ES-I3 (cell line): ENCODE results near the gene ZNF277.

Experiments used
- H3K36me3 ChIP-seq: 2 replicates; pipeline ENCODE4 v1.6.1; 2013; ENCODE audit warnings: mild to moderate bottlenecking, low read length, control low read depth, moderate library complexity; ENCODE audit not compliant: insufficient read depth
- H3K4me1 ChIP-seq: 2 replicates; pipeline ENCODE4 v1.6.1; 2013; ENCODE audit warnings: mild to moderate bottlenecking, control low read depth, low read length; ENCODE audit not compliant: insufficient read depth
- H3K9ac ChIP-seq: 2 replicates; pipeline ENCODE4 v1.6.1; 2013; ENCODE audit warnings: low read depth, mild to moderate bottlenecking, low read length, moderate library complexity
- H3K9me3 ChIP-seq: 2 replicates; pipeline ENCODE4 v1.6.1; 2013; ENCODE audit warnings: mild to moderate bottlenecking, low read length, moderate library complexity; ENCODE audit not compliant: control insufficient read depth, insufficient read depth

Gene ZNF277

GRCh38 chr7:112193915-112194502, 12.5 kb upstream of the ZNF277 start:
- H3K9ac ChIP-seq, result no peak overlapping the region
- H3K36me3 ChIP-seq, result no peaks in the 10 kb centered on the region

GRCh38 chr7:112195717-112196116, 10.8 kb upstream of the ZNF277 start:
- H3K36me3 ChIP-seq, result no peaks in the 10 kb centered on the region
- no peaks in the 10 kb centered on the region for H3K9me3 ChIP-seq
- H3K4me1 ChIP-seq, result no peaks in the 10 kb centered on the region; the same call in 1 of the 2 replicates
- H3K9ac ChIP-seq, result no peak overlapping the region

More at GRCh38 chr7:112193915-112194502, 12.5 kb upstream of the ZNF277 start:
- Histone ChIP-seq H3K9me3 (no peaks in the 10 kb centered on the region), H3K4me1 (no peaks in the 10 kb centered on the region; the same call in 1 of the 2 replicates)

DNA sequence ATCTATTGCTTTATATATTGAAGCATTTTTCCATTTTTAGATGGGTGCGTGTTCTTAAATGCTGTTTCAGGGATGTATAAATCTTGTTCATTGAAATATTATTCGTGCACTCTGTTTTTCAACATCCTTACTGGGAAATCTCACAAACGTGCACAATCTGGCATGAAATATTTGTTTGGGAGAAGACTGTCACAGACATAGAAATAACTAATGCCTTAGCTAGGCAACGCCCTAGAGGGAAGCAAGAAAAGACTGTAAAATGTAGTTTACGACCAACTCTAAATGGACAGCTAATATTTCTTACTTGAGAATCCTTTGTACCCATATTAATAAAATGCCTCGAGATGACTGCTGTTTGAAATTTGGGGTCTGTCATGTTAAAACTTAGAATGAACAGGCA, 9.2 kb upstream of the ZNF277 start:
- Histone ChIP-seq H3K9me3 (no peaks in the 10 kb centered on the region), H3K9ac (no peak overlapping the region), H3K36me3 (no peaks in the 10 kb centered on the region), H3K4me1 (no peaks in the 10 kb centered on the region; the same call in 1 of the 2 replicates)

DNA sequence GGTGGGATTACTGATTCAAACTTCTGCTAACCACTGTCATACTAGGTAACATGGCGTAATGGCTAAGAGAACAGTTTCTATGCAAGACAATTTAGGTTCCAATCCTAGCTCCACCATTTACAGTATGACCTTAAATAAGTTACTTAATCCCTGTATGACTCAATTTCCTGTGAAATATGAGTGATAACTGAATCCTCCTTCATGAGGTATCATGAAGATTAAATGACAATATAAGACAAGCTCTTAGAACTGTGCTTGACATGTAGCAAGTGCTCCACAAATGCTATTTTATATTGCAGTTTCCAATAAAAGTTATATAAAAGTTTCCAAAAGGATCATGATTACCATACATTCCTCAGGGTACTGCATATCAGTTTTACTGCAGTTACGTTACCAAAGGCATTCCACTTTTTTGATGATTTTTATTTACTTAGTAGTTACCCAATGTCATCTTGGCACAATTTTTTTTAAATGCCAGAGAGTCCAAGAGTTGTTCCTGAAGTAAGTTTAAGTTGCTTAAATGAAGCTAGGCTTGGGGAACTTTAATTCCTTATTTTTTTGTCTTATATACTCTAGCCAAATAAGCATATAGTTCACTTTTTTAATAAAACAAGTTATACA, 7.3 kb upstream of the ZNF277 start:
- no peaks in the 10 kb centered on the region for H3K36me3 ChIP-seq
- peaks cover 6% of the 10 kb centered on the region; the same call in 1 of the 2 replicates for H3K4me1 ChIP-seq
- H3K9me3 ChIP-seq, result no peaks in the 10 kb centered on the region
- H3K9ac ChIP-seq, result no peak overlapping the region

GRCh38 chr7:112199672-112200071, 6.8 kb upstream of the ZNF277 start:
- Histone ChIP-seq H3K9me3 (no peaks in the 10 kb centered on the region), H3K4me1 (peaks cover 6% of the 10 kb centered on the region; the same call in 1 of the 2 replicates), H3K36me3 (no peaks in the 10 kb centered on the region), H3K9ac (no peak overlapping the region)

DNA sequence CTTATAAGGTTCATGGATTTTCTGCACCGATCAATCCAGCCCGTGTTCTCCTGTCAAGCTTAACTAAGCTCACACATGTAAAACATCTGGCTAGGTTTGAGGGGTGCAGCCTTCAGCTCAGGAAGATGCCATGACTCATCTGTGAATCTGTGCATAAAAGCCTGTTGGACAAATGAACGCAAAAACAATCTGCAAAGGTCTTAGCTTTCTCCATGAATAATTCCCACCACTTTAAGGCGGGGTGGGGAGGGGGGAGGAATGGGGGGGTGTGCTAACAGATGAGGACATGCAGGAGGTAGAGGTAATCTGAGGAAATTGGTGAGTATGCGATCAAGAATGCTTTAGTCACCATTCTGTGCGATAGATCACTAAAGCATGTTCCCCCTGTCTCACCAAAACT, 5.1 kb upstream of the ZNF277 start:
- H3K36me3 ChIP-seq, result no peaks in the 10 kb centered on the region
- peaks cover 6% of the 10 kb centered on the region; the same call in 1 of the 2 replicates for H3K4me1 ChIP-seq
- no peaks in the 10 kb centered on the region for H3K9me3 ChIP-seq
- no peak overlapping the region for H3K9ac ChIP-seq

DNA sequence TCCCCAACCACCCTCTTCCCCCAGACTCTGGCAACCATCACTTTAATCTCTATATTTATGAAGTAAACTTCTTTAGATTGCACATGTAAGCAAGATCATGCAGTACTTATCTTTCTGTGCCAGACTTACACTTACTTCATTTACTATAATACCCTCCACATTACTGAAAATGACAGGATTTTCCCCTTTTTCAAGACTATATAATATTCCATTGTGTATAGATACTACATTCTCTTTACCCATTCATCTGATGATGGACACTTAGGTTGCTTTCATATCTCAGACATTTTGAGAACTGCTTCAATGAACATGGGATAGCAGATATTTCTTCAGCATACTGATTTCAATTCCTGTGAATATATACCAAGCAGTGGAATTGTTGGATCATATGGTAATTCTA, 4.7 kb upstream of the ZNF277 start:
- Histone ChIP-seq H3K36me3 (no peaks in the 10 kb centered on the region), H3K4me1 (peaks cover 6% of the 10 kb centered on the region; the same call in 1 of the 2 replicates), H3K9me3 (no peaks in the 10 kb centered on the region), H3K9ac (no peak overlapping the region)

- Histone ChIP-seq H3K36me3 (no peaks in the 10 kb centered on the region), H3K9me3 (no peaks in the 10 kb centered on the region), H3K9ac (no peak overlapping the region), H3K4me1 (peaks cover 6% of the 10 kb centered on the region; the same call in 1 of the 2 replicates)
Measured at GRCh38 chr7:112202816-112203215, 3.7 kb upstream of the ZNF277 start.

DNA sequence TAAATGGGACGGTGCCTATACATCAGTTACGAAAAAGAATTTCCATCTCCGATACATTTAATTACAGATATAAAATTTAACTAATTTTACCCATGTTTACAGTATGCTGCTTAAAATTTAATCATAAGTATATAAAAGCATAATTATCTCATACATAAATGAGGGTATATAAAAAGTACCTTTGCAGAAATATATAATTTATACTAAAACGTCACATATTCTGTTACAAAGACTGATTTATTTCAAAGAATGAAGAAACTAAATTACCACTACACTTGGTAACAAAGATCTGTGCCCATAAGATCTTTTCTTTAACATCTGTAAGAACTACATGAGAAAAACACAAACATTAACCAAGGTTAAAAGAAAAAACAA, 3.1 kb upstream of the ZNF277 start:
- Histone ChIP-seq H3K36me3 (no peaks in the 10 kb centered on the region), H3K9ac (no peak overlapping the region), H3K9me3 (no peaks in the 10 kb centered on the region), H3K4me1 (peaks cover 6% of the 10 kb centered on the region; the same call in 1 of the 2 replicates)

DNA sequence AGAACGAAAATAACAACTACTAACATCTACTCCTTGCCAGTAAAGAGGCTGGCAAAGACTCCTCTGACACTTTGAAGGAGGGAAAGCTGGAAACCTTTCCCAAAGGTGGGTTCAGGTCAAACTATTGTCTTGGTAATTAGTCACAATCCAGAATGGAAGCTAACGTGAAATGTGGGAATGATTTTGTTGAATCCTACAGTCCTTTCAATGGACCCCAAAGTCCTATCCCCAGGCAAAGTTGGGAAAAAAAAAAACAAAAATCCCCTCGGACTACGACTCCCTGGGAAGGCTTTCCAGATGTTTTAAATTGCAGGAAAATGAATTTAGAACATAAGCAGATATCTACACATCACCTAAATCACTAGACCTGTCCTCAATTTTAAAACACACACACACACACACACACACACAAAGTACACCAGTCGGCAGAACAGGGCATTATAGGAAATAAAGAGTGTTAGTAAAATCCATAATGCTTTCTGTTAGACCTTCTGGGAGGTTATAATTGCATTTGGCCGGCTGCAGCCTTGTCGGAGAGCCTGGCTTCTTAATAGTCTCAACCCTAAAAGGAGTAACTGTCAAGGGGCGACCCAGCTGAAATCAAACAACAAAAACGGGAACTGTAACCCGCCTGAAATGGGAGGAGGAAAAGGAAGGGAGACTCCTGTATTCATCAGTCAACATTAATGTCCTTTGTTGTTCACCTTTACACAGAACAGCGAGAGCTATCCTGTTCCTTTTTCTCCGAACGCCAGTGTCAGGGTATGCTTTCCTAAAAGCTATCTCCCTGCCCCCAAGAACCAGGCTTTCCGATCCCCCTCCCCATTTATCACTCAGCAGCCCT, 1.8 kb upstream of the ZNF277 start:
- no peaks in the 10 kb centered on the region for H3K36me3 ChIP-seq
- no peaks in the 10 kb centered on the region for H3K9me3 ChIP-seq
- peak overlapping the region; percentile 97; the same call in 1 of the 2 replicates for H3K9ac ChIP-seq
- H3K4me1 ChIP-seq, result peaks cover 6% of the 10 kb centered on the region; the same call in 1 of the 2 replicates

- no peaks in the 10 kb centered on the region for H3K9me3 ChIP-seq
Measured at GRCh38 chr7:112205343-112206237, 905 bp upstream of the ZNF277 start.

GRCh38 chr7:112206991-112207592, 597 bp downstream of the ZNF277 start:
- peak overlapping the region; percentile 97 for H3K9ac ChIP-seq
- H3K36me3 ChIP-seq, result no peaks in the 10 kb centered on the region
- no peaks in the 10 kb centered on the region for H3K9me3 ChIP-seq
- peaks cover 6% of the 10 kb centered on the region; the same call in 1 of the 2 replicates for H3K4me1 ChIP-seq

More at GRCh38 chr7:112205343-112206237, 905 bp upstream of the ZNF277 start:
- H3K36me3 ChIP-seq, result no peaks in the 10 kb centered on the region
- H3K4me1 ChIP-seq, result peaks cover 6% of the 10 kb centered on the region; the same call in 1 of the 2 replicates
- peak overlapping the region; percentile 97 for H3K9ac ChIP-seq

- H3K36me3 ChIP-seq, result no peaks in the 10 kb centered on the region
- peaks cover 6% of the 10 kb centered on the region; the same call in 1 of the 2 replicates for H3K4me1 ChIP-seq
- H3K9me3 ChIP-seq, result no peaks in the 10 kb centered on the region
- peak overlapping the region; percentile 97; the same call in 1 of the 2 replicates for H3K9ac ChIP-seq
Measured at GRCh38 chr7:112207765-112208164, 1.3 kb downstream of the ZNF277 start.
